ENCODE measurements around the gene SERTAD3. TPM values are rescaled to one million over a fixed set of nuclear protein-coding genes. Genes with fewer than 3 reads are reported as not detected.

SERTAD3 gene
- total RNA-seq, 4 donors from 2014 or later = 15.6 to 25.2 (median 20.4) TPM

- Histone ChIP-seq H3K36me3 (peaks cover 0 to 4% of the 10 kb centered on the region in 2 donors), H3K9me3 (no peaks in the 10 kb centered on the region), H3K4me3 (replicated peaks in 1 of 3) (no peak overlapping the region), H3K4me1 (peaks cover 4 to 8% of the 10 kb centered on the region in 2 donors), H3K27me3 (no peaks in the 10 kb centered on the region), H3K27ac (no peak overlapping the region)
- WGBS, 2 donors = 60 to 73% methylated on average over 3 of the region's 3 CpGs
- intact Hi-C loops (cut with DNase I) = no loop called here
- TF ChIP-seq POLR2A (IDR thresholded peaks at IDR 0.05) (no peak), CTCF (IDR thresholded peaks at IDR 0.05) (no peak)
- DNase-seq = no peak
These were observed 43.6 kb downstream of the SERTAD3 start for GRCh38 chr19:40400559-40400958.

- intact Hi-C loops (cut with DNase I) = no loop called here
- TF ChIP-seq POLR2A (IDR thresholded peaks at IDR 0.05) (no peak), CTCF (IDR thresholded peaks at IDR 0.05) (no peak)
These were observed 45.6 kb downstream of the SERTAD3 start for GRCh38 chr19:40398417-40399131.

GRCh38 chr19:40397568-40397906 is 46.6 kb downstream of the SERTAD3 start:
- Histone ChIP-seq H3K4me3 (replicated peaks in 1 of 3) (no peak overlapping the region), H3K27ac (no peak overlapping the region), H3K4me1 (peaks cover 6 to 10% of the 10 kb centered on the region in 2 donors), H3K36me3 (peaks cover 0 to 4% of the 10 kb centered on the region in 2 donors), H3K27me3 (no peaks in the 10 kb centered on the region), H3K9me3 (no peaks in the 10 kb centered on the region)
- 93 to 95% methylated on average over 10 to 11 of the region's 22 CpGs for WGBS, 2 donors
- TF ChIP-seq POLR2A (IDR thresholded peaks at IDR 0.05) (no peak), CTCF (IDR thresholded peaks at IDR 0.05) (no peak)
- no peak for DNase-seq
- intact Hi-C loops (cut with DNase I) = no loop called here

More at GRCh38 chr19:40398417-40399131, 45.6 kb downstream of the SERTAD3 start:
- peak; percentile 52 to 71 for DNase-seq
- no peak overlapping the region for H3K27ac ChIP-seq
- H3K4me1 ChIP-seq = peaks cover 0 to 13% of the 10 kb centered on the region in 2 donors
- WGBS, 2 donors = 34 to 37% methylated on average over 31 to 41 of the region's 49 CpGs
- no peaks in the 10 kb centered on the region for H3K9me3 ChIP-seq
- peaks cover 0 to 4% of the 10 kb centered on the region in 2 donors for H3K36me3 ChIP-seq
- H3K4me3 ChIP-seq (replicated peaks in 1 of 3) = no peak overlapping the region
- H3K27me3 ChIP-seq = no peaks in the 10 kb centered on the region

GRCh38 chr19:40396886-40397567 is 47.1 kb downstream of the SERTAD3 start:
- Histone ChIP-seq H3K9me3 (no peaks in the 10 kb centered on the region), H3K4me1 (peaks cover 6 to 10% of the 10 kb centered on the region in 2 donors), H3K27ac (no peak overlapping the region), H3K36me3 (peaks cover 0 to 4% of the 10 kb centered on the region in 2 donors), H3K27me3 (no peaks in the 10 kb centered on the region), H3K4me3 (replicated peaks in 1 of 3) (no peak overlapping the region)
- WGBS, 2 donors = 91 to 93% methylated on average over 11 of the region's 20 CpGs
- intact Hi-C loops (cut with DNase I) = no loop called here
- DNase-seq = no peak
- no peak for TF ChIP-seq POLR2A (IDR thresholded peaks at IDR 0.05)
- no peak for TF ChIP-seq CTCF (IDR thresholded peaks at IDR 0.05)

- 93 to 97% methylated on average over 6 to 14 of the region's 14 CpGs for WGBS, 2 donors
- H3K9me3 ChIP-seq = no peaks in the 10 kb centered on the region
- H3K27ac ChIP-seq = no peak overlapping the region
- intact Hi-C loops (cut with DNase I) = no loop called here
- H3K27me3 ChIP-seq = no peaks in the 10 kb centered on the region
- no peak overlapping the region for H3K4me3 ChIP-seq (replicated peaks in 1 of 3)
- DNase-seq = no peak
- peaks cover 6 to 10% of the 10 kb centered on the region in 2 donors for H3K4me1 ChIP-seq
- H3K36me3 ChIP-seq = peaks cover 0 to 4% of the 10 kb centered on the region in 2 donors
- TF ChIP-seq CTCF (IDR thresholded peaks at IDR 0.05) (no peak), POLR2A (IDR thresholded peaks at IDR 0.05) (no peak)
These were observed 48.2 kb downstream of the SERTAD3 start for GRCh38 chr19:40395956-40396355.
